GM12892 (cell line): Measurements from ENCODE around the gene XPNPEP1.

Experiments used
- POLR2AphosphoS5 ChIP-seq: IDR thresholded peaks from 2 replicates; pipeline ENCODE4 v1.6.1; 2011; ENCODE audit warnings: low read depth, low read length, control low read depth
- TAF1 ChIP-seq: IDR thresholded peaks from 2 replicates; pipeline ENCODE4 v1.6.1; 2011; ENCODE audit warnings: low read depth, mild to moderate bottlenecking, control low read depth, low read length, borderline replicate concordance

DNA sequence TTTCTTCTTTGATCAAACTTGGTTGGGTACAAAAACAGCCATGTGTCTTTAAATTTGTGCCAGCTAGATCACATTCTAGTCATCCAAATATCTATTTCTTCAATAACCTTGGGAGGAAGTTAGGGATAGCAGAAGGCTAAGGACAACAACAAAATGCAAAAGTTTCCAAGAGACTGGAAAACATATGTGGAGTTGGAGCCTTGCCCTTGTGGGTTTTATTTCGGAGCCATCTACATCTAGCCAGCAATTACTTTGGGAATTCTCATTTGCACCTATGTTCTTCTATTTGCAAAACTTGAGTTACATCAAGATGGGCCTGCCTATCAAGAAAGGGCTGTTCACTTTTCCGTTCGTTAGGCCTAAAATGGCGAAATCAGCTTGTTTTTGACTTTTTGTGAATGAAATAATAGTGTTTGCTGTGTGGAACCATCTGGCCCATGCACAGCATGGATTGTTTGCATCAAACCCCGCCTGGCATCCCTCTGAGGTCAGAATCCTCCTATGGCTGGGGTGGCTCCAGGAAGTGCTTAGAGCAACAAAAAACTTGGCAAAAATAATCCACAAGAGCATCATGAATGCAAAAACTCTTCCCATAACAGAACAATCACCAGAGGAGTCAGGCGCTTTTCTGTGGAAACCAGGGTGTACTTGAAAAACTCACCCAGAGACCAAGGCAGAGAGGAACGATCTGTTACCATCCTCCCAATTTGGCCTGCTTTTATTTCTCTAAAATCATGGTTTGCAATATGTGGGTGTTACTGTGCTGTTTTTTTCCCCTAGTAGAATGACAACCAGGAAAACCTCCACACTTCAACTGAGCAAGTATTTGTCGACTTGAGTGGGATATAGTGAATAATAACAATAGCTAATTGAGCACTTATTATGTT lies 36.2 kb upstream of the XPNPEP1 start:
- TF ChIP-seq TAF1 (no peak), POLR2AphosphoS5 (no peak)
